GM12878 (cell line): ENCODE measurements around the gene ACE. TPM values are rescaled to one million over a fixed set of nuclear protein-coding genes. Genes with fewer than 3 reads are reported as not detected.

Experiments used
- ASH2L ChIP-seq: fragments of 300-600, 200-600 bp; sonication (generic); IDR thresholded peaks from 2 replicates; pipeline ENCODE4 v1.6.1; 2017; ENCODE audit warnings: low read depth, mild to moderate bottlenecking, borderline replicate concordance
- RAD51 ChIP-seq: fragments of 450-650 bp; IDR thresholded peaks from 2 replicates; pipeline ENCODE4 v1.6.1; 2016; ENCODE audit warnings: moderate library complexity, mild to moderate bottlenecking, inconsistent platforms
- RELA ChIP-seq: fragments of 450-650 bp; IDR thresholded peaks from 2 replicates; pipeline ENCODE4 v1.8.0; 2014; ENCODE audit warnings: borderline replicate concordance; ENCODE audit not compliant: partially characterized antibody
- SUPT20H ChIP-seq: IDR thresholded peaks from 2 replicates; pipeline ENCODE4 v1.6.1; 2011; ENCODE audit warnings: low read depth, mild to moderate bottlenecking, low read length, moderate library complexity, borderline replicate concordance; ENCODE audit not compliant: control insufficient read depth
- polyA plus RNA-seq, 11 experiments: library from polyadenylated mRNA; depleted of rRNA in 4 of 11; unstranded in 6 of 11; stranded (reverse) in 5 of 11; fragments of >200 nt; fragmentation: Nextera tagmentation in 4 of 11; fragmentation: Illumina TruSeq in 1 of 11; extraction: Ambion mirVana in 4 of 11; extraction: Trizol in 1 of 11; gene quantifications; 1 replicate in 1 of 11; 2 replicates in 10 of 11; pipeline versions ENCODE4 v1.2.1 to v1.2.3, GENCODE V29; 2011 to 2016; ENCODE audit warnings: inconsistent platforms in 2 of 11, missing spikeins in 2 of 11, low read depth in 1 of 11
- total RNA-seq, 4 experiments: library from RNA; depleted of rRNA in 3 of 4; stranded (reverse); fragments of >200 nt in 3 of 4; fragmentation: Illumina TruSeq in 1 of 4; extraction: Trizol in 1 of 4; gene quantifications; 2 replicates each; pipeline versions ENCODE4 v1.2.1 to v1.2.3, GENCODE V29; 2013 to 2021
- TF ChIP-seq, protein P1 (sequence below): IDR thresholded peaks from 2 replicates; pipeline ENCODE4 v1.6.1; 2012; ENCODE audit warnings: low read depth, low read length, improper control_type of control experiment
- TF ChIP-seq, protein P2 (sequence below): fragments of 450-650 bp; IDR thresholded peaks from 2 replicates; pipeline ENCODE4 v1.6.1; 2017; ENCODE audit warnings: mild to moderate bottlenecking, low read depth, inconsistent platforms; ENCODE audit not compliant: poor library complexity, severe bottlenecking
- TF ChIP-seq, protein P3 (sequence below): fragments of 450-650 bp; IDR thresholded peaks from 2 replicates; pipeline ENCODE4 v1.6.1; 2018; ENCODE audit warnings: mild to moderate bottlenecking, low read depth, moderate library complexity; ENCODE audit not compliant: partially characterized antibody
- TF ChIP-seq, protein P4 (sequence below): fragments of 450-650 bp; IDR thresholded peaks from 2 replicates; pipeline ENCODE4 v1.6.1; 2017; ENCODE audit warnings: borderline replicate concordance

ACE gene
- total and polyA plus RNA-seq, 10 of the 15 experiments (the other 5 are each of a cell fraction or from before 2014, with no cell fraction given), result 0.46 TPM; not detected in 9

DNA sequence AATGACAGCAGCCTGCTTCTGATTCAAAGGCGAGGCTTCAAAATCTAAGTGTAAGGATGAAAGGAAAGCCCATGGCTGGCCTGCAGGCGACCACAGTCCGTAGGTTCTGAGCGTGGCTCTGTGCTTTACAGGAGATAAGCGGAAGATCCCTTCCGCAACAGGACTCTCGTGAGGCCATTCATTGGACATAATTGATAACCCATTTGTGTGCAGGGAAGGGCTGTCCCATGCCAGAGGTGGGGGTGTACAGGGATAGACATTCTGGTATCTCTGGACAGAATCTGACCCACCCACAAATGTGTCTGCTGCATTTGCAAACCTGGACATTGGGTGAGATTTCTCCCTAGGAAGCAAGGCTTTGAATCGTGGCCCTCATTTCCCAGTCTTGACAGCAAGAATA is 34.8 kb upstream of the ACE start (continued):
- TF ChIP-seq RAD51 (no peak), RELA (no peak), SUPT20H (no peak), ASH2L (no peak)
- TF ChIP-seq, protein P1, sequence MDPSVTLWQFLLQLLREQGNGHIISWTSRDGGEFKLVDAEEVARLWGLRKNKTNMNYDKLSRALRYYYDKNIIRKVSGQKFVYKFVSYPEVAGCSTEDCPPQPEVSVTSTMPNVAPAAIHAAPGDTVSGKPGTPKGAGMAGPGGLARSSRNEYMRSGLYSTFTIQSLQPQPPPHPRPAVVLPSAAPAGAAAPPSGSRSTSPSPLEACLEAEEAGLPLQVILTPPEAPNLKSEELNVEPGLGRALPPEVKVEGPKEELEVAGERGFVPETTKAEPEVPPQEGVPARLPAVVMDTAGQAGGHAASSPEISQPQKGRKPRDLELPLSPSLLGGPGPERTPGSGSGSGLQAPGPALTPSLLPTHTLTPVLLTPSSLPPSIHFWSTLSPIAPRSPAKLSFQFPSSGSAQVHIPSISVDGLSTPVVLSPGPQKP, result no peak
- TF ChIP-seq, protein P2, sequence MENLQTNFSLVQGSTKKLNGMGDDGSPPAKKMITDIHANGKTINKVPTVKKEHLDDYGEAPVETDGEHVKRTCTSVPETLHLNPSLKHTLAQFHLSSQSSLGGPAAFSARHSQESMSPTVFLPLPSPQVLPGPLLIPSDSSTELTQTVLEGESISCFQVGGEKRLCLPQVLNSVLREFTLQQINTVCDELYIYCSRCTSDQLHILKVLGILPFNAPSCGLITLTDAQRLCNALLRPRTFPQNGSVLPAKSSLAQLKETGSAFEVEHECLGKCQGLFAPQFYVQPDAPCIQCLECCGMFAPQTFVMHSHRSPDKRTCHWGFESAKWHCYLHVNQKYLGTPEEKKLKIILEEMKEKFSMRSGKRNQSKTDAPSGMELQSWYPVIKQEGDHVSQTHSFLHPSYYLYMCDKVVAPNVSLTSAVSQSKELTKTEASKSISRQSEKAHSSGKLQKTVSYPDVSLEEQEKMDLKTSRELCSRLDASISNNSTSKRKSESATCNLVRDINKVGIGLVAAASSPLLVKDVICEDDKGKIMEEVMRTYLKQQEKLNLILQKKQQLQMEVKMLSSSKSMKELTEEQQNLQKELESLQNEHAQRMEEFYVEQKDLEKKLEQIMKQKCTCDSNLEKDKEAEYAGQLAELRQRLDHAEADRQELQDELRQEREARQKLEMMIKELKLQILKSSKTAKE, result no peak
- TF ChIP-seq, protein P3, sequence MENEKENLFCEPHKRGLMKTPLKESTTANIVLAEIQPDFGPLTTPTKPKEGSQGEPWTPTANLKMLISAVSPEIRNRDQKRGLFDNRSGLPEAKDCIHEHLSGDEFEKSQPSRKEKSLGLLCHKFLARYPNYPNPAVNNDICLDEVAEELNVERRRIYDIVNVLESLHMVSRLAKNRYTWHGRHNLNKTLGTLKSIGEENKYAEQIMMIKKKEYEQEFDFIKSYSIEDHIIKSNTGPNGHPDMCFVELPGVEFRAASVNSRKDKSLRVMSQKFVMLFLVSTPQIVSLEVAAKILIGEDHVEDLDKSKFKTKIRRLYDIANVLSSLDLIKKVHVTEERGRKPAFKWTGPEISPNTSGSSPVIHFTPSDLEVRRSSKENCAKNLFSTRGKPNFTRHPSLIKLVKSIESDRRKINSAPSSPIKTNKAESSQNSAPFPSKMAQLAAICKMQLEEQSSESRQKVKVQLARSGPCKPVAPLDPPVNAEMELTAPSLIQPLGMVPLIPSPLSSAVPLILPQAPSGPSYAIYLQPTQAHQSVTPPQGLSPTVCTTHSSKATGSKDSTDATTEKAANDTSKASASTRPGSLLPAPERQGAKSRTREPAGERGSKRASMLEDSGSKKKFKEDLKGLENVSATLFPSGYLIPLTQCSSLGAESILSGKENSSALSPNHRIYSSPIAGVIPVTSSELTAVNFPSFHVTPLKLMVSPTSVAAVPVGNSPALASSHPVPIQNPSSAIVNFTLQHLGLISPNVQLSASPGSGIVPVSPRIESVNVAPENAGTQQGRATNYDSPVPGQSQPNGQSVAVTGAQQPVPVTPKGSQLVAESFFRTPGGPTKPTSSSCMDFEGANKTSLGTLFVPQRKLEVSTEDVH, result no peak
- TF ChIP-seq, protein P4, sequence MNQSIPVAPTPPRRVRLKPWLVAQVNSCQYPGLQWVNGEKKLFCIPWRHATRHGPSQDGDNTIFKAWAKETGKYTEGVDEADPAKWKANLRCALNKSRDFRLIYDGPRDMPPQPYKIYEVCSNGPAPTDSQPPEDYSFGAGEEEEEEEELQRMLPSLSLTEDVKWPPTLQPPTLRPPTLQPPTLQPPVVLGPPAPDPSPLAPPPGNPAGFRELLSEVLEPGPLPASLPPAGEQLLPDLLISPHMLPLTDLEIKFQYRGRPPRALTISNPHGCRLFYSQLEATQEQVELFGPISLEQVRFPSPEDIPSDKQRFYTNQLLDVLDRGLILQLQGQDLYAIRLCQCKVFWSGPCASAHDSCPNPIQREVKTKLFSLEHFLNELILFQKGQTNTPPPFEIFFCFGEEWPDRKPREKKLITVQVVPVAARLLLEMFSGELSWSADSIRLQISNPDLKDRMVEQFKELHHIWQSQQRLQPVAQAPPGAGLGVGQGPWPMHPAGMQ, result no peak
